COR-L47 (cell line): ENCODE data around the gene SUGCT.
"Not testable (repeated sequence)": the region's sequence is repeated elsewhere in the genome, so short reads cannot be mapped to it uniquely, and the experiment has no call there.

Experiments used
- DNase-seq: peaks from one replicate; lab custom pipeline; 2025; lab: John Stamatoyannopoulos, UW

Gene SUGCT

GRCh38 chr7:40403703-40404476 is 269.1 kb downstream of the SUGCT start:
- no peak for DNase-seq

DNA sequence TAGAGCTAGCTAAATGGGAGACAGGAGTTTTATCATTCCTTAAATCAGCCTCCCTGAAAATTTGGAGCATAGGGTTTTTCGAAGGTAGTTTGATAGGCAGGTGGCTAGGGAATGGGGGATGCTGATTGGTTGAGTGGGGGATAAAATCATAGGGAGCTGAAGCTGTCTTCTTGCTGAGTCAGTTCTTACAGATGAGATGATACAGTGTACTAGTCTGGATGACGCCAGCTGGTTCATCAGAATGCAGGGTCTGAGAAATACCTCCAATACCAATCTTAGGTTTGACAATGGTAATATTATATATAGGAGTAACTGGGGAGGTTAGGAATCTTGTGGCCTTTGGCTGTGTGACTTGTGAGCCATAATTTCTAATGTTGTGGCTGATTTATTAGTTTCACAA is 271.2 kb downstream of the SUGCT start:
- no peak for DNase-seq

DNA sequence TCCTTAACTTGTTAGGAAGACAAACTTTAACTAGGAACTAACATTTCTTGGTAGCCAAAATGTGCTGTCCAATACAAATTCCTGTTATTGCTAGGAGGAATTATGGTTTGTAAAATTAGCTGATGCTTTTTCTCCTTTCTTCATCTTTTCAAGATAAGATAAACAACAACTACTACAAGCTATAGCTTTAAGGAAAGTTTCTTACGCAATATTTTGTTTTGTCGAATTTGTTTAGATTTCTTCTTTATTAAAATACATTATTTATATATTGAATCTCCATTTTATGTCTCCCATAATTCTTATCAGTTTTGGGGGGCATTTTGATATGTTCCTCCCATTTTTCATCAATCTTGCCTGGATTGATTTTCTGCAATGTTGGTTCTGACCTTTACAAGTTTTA is 277.5 kb downstream of the SUGCT start:
- no peak for DNase-seq

DNA sequence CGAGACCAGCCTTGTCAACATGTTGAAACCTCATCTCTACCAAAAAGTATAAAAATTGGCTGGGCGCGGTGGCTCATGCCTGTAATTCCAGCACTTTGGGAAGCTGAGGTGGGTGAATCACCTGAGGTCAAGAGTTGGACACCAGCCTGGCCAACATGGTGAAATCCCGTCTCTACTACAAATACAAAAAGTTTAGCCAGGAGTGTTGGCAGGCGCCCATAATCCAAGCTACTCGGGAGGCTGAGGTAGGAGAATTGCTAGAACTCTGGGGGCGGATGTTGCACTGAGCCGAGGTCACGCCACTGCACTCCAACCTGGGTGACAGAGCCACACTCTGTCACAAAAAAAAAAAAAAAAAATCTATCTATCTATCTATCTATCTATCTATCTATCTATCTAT is 279.9 kb downstream of the SUGCT start:
- not testable (repeated sequence) for DNase-seq

GRCh38 chr7:40418448-40418847 is 283.6 kb downstream of the SUGCT start:
- no peak for DNase-seq

DNA sequence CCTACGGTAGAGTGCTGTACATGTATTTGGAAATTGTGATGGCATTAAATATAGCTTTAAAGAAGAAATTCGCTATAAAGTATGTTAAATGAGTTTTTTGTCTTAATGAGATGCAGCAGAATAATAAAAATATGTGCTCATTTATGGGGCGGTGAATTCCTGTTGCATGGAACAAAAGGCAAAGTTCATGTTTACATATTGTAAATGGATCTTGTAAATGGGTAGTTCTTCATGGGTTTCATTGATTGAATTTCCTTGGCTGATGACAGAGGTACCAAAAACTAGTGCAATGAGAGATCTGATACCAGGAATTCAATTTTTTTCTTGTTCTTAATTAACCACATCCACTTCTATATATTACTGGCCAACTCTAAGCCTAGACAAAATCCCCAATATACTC is 284.2 kb downstream of the SUGCT start:
- no peak for DNase-seq

- no peak for DNase-seq
These were observed 285.0 kb downstream of the SUGCT start for GRCh38 chr7:40419806-40420205.

- DNase-seq, result no peak
These were observed 286.6 kb downstream of the SUGCT start for GRCh38 chr7:40421433-40421832.

GRCh38 chr7:40425696-40426095 is 290.9 kb downstream of the SUGCT start:
- no peak for DNase-seq

DNA sequence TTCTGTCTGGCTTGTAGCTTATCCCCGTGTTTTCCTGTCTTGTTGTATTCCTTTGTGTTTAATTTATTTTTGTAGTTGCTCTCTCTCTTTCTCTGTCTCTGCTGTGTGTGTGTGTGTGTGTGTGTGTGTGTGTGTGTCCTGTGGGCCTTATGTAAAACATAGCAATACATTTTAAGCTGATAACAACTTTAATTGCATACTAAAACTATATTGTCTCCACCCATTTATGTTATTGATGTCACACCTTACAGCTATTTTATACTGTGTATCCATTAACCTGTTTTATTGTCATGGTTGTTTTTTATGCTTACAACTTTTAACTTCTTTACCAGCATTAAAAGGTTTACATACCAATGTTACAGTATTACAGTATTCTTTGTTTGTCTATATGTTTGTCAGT is 293.6 kb downstream of the SUGCT start:
- no peak for DNase-seq

DNA sequence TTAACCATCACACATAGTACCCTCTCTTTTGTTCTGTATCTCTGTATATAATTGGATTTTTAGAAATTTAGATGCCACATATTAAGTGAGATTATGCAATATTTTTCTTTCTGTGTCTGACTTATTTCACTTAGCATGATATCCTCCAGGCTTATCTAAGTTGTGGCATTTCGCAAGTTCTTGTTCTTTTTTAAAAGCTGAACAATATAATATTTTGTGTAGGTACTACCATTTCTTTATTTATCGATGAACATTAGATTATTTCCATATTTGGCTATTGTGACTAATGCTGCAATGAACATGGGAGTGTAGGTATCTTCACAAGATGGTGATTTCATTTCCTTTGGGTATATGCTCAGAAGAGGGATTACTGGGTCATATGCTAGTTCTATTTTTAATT is 295.0 kb downstream of the SUGCT start:
- no peak for DNase-seq

DNA sequence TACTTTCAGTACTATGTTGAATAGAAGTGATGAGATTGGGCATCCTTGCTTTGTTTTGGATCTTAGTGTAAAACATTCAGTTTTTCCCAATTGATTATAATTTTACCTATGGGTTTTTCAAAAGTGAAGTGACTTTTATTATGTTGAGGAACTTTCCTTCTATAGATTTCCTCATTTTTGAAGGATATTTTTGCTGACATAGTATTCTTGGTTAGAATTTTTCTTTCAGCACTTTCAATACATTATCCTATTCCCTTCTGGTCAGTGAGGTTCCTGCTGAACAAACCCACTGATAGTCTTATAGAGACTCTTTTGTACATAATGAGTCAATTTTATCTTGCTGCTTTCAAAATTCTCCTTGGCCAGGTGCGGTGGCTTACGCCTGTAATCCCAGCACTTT is 297.2 kb downstream of the SUGCT start:
- no peak for DNase-seq

GRCh38 chr7:40436710-40437109 is 301.9 kb downstream of the SUGCT start:
- no peak for DNase-seq

- no peak for DNase-seq
These were observed 302.7 kb downstream of the SUGCT start for GRCh38 chr7:40437498-40437897.

DNA sequence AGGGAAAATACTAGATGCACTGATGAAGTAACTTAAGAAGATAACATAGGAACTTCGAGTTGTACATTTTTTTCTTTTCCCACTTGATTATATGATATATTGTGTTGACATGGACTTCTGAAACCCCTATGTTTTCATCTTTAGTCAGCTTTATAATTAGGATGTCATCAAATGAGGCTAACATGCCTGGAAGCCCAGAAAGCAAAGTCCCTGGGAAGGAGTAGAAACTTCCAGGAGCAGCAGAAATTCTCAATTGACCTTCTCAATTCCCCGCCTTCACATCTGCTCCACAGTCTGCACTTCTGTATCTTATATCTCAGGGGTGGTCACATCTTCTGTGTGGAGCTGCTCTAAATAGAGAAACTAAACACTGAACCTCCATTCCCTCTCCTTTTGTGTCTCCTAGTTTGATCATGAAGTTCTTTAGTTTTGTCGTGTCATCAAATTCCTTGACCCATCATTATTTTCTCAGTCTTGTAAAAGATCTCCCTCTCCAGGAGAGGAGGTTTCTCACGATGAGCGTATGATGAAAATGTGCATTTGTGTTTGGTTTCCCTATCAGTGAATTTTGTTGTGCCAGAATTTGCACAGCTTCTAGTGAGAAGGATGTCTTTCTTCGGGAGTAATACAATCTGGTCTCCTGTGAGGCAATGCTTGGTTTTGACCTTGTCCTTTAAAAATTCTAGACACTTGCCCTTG is 303.3 kb downstream of the SUGCT start:
- DNase-seq, result no peak

DNA sequence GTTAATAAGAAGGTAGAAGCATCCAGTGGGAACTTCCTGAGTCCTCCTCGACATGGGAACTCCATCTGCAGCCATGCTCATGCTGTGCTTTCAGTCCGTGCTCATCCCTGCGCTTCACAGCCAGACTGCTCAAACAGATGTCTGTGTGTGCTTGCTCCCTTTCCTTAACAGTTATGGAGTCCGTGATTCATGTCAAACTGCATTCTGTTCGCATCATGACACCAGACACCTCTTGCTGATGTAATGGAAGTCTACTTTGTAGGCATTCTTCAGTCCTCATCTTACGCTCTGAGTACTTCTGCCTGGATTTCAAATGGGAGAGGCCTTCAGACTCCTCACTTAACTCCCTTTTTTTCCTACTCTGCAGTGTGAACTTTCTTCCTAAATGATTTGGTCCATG is 304.9 kb downstream of the SUGCT start:
- no peak for DNase-seq

DNA sequence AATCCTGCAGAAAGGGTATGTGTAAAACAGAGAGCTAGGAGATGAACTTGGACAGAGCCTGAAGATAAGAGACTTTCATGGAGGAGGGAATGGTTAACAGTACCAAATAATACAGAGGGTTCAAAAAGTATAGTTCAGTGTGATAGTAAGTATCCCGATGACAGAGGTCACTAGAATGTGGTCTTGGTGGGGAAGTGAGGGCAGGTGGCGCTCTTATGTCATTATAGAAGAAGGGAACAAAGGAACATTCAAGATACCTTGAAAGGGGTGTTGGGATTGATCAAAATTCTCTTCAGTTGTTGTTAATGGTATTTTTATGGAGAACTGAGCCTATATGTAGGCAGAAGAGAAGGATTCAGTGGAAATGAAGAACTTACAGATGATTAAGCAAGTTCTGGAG is 312.5 kb downstream of the SUGCT start:
- no peak for DNase-seq

- DNase-seq, result no peak
These were observed 320.7 kb downstream of the SUGCT start for GRCh38 chr7:40455485-40455884.

- DNase-seq, result no peak
These were observed 323.1 kb downstream of the SUGCT start for GRCh38 chr7:40457776-40458480.

- no peak for DNase-seq
These were observed 328.6 kb downstream of the SUGCT start for GRCh38 chr7:40463446-40463845.

DNA sequence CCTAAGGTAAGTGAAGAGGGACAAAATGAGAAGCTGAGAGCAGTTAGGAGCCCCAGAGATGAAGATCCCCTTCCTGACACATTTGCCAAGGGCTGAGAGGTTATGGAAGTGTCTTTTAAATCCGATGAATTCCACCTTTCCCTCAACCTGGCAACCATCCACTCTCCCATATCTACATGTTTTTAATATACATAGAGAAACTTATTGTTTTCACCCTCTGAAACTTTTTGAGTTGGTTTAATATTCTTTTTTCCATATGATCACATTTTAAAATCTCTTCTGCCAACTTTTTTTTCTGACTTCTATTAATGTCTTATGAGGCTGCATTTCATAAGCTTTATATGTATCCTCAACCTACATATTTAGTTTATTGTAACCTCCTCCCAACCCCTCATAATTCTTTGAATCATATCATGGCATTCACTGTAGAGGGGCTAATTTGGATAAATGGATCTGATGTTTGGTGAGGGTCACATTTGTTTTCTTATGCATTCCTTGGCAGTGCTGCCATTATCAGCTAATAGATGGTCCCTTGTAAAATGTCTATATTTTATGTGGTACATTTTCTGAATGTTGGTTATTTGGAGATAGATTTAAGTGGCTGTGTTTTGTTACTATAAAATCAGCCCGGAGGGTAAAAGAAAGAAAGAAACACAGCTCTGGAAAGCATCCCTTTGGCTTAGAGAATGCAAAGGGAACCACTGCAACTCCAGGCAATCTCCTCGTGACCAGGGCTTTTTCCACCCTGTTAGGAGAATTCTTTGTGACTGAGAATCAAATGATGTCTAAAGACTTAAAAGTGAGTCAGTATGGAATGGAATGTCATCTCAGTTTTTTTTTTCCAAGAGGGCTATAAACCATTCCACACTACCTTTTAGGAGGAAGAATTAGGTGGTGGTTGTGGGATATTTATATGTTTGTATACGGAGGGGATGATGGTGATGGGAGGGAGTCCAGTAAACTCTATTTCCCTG is 334.4 kb downstream of the SUGCT start:
- DNase-seq, result no peak

DNA sequence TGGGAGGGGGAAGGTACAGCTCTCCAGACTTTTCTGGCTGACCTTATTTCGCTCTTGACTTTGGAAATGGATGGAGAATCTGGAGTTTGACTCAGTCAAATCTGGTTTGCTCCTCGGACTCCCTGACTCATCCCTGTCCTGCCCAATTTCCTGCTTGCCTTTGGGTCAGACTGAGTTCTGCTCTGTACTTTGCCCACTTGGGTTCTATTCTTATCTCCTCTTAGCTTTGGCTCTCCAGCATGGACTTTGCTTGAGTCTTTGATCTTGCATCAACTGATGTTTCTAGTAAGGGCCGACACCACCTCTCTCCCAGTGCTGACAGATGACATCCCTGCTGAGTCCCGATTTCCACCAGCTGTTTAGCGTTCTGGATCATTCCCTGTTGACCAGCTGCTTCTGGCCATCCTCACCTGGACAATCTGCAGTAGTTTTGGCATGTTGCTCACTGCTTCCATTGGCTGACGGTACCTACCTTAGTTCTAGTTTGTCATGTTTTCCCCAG is 335.3 kb downstream of the SUGCT start:
- no peak for DNase-seq
